Measurements from ENCODE around the gene UNCX.
"Not testable (repeated sequence)": the region's sequence is repeated elsewhere in the genome, so short reads cannot be mapped to it uniquely, and the experiment has no call there.

UNCX gene

DNA sequence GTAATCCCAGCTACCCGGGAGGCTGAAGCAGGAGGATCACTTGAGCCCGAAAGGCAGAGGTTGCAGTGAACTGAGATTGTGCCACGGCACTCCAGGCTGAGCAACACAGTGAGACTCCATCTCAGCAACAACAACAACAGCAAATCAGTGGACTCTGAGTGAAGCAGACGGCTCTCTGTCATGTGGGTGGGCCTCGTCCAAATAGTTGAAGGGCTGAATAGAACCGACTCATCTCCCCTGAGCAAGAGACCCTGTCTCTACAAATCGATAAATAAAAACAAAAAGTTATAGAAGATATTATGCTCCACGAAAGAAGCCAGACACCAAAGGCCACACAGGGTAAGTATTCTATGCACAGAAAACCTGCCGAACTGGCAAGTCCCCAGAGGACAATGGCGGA lies 45.9 kb downstream of the UNCX start:
- no peak for DNase-seq (ENCODE audit: low read depth)

DNA sequence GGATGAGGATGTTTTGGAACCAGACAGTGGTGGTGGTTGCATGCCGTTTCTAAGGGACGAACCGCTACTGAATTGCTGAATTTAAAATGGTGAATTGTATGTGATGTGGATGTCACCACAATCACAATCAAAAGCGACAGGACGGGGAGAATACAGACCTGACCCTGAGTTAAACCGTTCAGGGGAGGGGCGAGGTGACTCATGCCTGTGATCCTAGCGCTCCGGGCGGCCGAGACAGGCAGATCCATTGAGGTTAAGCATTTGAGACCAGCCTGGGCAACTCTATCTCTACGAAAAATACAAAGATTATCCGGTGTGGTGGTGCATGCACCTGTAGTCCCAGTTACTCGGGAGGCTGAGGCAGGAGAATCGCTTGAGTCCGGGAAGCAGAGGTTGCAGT lies 46.4 kb downstream of the UNCX start:
- DNase-seq (ENCODE audit: low read depth) = no peak

DNA sequence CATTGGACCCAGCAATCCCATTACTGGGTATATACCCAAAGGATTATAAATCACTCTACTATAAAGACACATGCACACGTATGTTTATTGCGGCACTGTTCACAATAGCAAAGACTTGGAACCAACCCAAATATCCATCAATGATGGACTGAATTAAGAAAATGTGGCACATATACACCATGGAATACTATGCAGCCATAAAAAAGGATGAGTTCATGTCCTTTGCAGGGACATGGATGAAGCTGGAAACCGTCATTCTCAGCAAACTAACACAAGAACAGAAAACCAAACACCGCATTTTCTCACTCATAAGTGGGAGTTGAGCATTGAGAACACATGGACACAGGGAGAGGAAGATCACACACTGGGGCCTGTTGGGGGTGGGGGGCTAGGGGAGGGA lies 47.2 kb downstream of the UNCX start:
- DNase-seq (ENCODE audit: low read depth) = not testable (repeated sequence)

DNA sequence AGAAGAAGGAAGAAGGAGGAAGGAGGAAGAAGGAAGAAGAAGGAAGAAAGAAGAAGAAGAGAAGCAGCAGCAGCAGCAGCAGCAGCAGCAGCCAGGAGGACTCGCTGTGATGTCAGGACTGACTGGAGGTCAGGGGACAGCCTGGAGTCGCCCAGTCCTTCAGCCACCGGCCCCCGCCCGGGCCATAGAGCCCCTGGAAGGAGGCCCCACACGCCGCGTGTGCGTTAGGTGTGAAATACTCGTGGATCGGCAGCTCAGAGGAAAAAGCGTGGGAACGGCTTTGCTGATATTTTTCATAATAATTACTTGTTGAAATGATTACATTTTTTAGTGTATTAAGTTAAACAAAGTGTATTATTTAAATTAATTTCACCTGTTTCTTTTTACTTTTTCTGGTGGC lies 48.4 kb downstream of the UNCX start:
- DNase-seq (ENCODE audit: low read depth) = no peak

DNA sequence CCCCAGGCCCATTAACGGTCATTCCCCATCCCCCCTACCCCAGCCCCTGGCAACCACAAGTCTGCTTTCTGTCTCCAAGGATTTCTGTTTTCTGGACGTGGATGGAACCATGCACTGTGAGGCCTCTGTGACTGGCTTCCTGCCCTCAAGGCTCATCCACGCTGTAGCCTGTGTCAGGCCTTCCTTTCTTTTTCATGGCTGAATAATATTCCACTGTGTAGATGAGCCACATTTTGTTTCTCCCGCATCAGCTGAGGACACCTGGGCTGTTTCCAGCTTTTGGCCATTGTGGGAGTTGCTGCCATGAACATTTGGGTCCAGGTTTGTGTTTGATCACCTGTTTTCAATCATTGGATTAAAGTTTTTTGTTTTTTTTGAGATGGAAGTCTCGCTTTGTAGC lies 50.0 kb downstream of the UNCX start:
- DNase-seq (ENCODE audit: low read depth) = no peak

DNA sequence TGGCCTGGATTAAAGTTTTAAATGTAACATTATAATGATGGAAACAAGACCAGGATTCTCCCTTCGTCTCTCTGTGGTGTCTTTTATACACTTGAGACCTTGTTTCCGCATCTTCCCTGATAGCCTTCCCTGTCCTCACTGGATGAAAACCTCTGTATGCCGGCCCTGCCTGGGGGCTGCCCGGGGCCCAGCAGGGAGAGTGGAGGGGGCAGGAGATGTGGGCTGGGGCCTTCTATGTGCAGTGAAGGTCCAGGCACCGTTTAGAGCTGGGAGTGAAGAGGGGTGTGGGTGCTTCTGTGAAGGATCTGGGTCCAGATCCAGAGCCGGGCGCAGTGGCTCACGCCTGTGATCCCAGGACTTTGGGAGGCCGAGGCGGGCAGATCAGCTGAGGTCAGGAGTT lies 50.7 kb downstream of the UNCX start:
- no peak for DNase-seq (ENCODE audit: low read depth)

DNA sequence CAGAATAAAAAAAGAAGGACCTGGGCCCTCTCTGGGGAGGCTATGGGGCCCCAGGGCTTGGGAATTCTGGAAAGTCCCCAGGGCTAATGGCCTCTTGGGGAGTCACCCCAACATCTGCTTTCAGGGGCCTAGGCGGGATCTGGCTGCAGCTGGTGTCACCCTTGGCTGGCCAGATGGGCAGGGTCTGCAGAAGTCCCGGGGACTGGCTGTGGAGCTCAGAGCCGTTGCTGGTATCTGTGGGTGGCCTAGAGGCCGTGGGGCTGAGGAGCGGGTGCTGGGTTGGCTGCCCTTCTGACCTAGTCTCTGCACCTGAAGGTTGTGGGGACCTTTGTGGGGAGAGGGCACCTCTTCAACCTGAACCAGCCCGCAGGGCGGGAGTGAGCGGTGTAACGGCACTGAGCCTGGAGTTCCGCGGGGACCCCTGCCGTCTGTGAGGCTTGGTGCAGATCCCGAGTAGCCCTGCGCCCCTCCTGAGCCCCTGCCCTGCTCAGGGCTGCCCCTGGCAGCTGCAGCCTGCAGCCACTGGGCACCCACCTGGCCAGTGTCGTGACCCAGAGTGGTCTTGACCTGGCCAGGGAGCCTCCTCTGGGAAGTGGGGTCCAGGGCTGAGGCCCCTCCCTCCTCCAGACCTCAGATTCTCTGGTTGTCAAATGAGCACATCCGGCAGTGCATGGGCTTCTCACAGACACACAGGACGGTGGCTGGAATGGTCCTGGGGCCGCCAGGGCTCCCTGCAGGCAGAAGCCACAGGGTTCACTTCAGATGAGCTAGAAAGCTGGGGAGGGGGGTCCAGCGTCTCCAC lies 51.5 kb downstream of the UNCX start:
- DNase-seq (ENCODE audit: low read depth) = no peak

DNA sequence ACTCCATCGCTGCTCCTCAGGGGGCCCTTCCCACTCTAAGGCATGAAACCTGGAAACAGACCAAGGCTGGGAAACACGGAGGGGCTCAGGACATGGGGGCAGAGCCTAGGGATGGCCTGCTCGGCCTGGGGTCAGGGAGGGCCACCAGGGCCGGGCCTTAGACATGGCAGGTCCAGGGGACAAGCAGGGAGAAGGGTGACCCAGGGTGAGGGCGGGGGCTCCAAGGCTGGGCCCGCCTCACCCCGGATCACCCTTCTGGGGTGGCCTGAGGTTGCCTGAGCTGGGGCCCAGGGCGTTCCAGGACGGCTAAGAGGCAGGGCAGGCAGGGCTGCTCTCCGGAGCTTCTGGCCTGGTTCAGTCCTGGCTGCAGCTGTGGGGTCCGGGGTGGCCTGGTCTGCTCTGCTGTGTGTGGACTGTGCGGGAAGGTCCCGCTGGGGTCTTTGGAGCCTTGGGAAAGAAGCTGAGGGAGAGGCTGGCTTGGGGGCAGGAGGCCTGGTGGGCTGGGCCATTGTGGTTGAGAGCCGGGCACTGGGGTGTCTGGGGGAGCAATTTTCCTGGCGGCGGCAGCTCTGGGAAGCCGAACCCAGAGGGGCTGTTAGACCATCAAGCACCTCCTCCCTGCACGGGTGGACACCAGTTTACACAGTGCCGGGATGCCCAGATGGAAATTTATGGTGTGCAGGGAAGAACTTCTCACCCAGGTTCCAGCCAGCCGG lies 52.2 kb downstream of the UNCX start:
- no peak for DNase-seq (ENCODE audit: low read depth)

DNA sequence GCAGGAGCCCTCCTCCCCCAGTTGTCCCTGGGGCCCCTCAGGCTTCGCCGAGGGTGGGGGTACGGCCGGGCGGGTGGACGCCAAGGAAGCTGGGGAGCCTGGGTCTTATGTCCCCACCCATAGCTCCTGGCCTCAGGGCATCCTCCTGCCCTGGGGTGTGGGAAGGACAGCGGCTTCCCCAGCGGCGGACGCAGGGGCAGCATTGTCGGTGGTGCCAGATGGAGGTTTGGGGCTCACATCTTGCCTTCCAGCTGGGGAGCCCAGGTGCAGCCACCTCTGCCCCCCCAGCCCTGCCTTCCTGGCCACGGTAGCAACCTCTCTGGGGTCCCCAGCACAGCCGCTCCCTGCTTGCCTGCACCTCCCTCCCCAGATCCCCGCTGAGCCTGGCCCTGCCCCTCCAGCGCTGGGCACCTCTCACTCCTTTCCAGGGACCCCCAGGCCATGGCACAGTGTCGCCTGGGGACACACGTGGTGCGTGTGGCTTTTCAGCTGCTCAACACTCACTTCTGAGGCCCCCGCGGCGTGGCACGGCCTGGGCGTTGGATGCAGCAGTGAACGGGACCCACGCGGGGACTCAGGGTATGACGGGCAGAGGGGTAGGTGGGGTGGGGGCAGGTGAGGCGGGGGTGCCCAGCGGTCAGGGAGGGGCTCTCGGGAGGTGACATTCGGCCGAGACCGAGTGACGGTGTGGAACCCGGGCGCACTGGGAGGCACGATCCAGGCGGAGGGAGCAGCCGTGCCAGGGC lies 53.1 kb downstream of the UNCX start:
- DNase-seq (ENCODE audit: low read depth) = no peak
